Thyroid gland (tissue), 4 donors: ENCODE results near the gene HUS1. TPM values are rescaled to one million over a fixed set of nuclear protein-coding genes. Genes with fewer than 3 reads are reported as not detected.
A peak's percentile ranks its signal among the peaks of the same experiment; 100 is the strongest.

Experiments used
- DNase-seq, 2 donors: peaks; one replicate each; pipeline ENCODE4 v3.0.0-alpha.2; 2019
- H3K27ac ChIP-seq, 3 donors: fragments of 200-600 bp; sonication (generic); 1 replicate in 2 of 3; 2 replicates in 1 of 3; pipeline ENCODE4 v1.5.1; 2016 to 2019; ENCODE audit warnings: mild to moderate bottlenecking in 1 of 3, moderate library complexity in 1 of 3
- H3K27me3 ChIP-seq: fragments of 200-600 bp; sonication (generic); one replicate; pipeline ENCODE4 v1.5.1; 2019
- H3K36me3 ChIP-seq, 2 donors: fragments of 200-600 bp; sonication (generic); one replicate each; pipeline ENCODE4 v1.5.1; 2016 to 2019
- H3K4me1 ChIP-seq, 2 donors: fragments of 200-600 bp; sonication (generic); one replicate each; pipeline ENCODE4 v1.5.1; 2017 to 2019
- H3K4me3 ChIP-seq, 3 donors: fragments of 200-600 bp; sonication (generic); replicated peaks in 1 of 3; 1 replicate in 2 of 3; 2 replicates in 1 of 3; pipeline ENCODE4 v1.5.1; 2016; ENCODE audit warnings: mild to moderate bottlenecking in 1 of 3
- H3K9me3 ChIP-seq: fragments of 200-600 bp; sonication (generic); one replicate; pipeline ENCODE4 v1.5.1; 2017
- POLR2A ChIP-seq, 2 donors: fragments of 450-650 bp; IDR thresholded peaks; one replicate each; pipeline ENCODE4 v1.6.1; 2017; ENCODE audit warnings: antibody characterized with exemption in 2 of 2, mild to moderate bottlenecking in 2 of 2, moderate library complexity in 1 of 2
- WGBS, 2 donors: methylation state at CpG; one replicate each; pipeline ENCODE4 v1.1.5; 2017; 5-methylcytosine and 5-hydroxymethylcytosine counted together
- intact Hi-C: fragments of 100-400 bp; cut with DNase I; formaldehyde crosslinking; loops from one replicate; pipeline ENCODE4 v1.15.1; 2023
- total RNA-seq, 4 donors: library from RNA; depleted of rRNA; stranded (reverse); fragments of >200 nt; gene quantifications; one replicate each; pipeline ENCODE4 v1.2.3, GENCODE V29; 2016
- TF ChIP-seq, protein P1 (sequence below), 6 experiments: fragments of 200-600 bp in 3 of 6; fragments of 450-650 bp in 3 of 6; sonication (generic) in 3 of 6; IDR thresholded peaks; one replicate each; pipeline ENCODE4 v1.5.1; 2016 to 2019; ENCODE audit warnings: antibody characterized with exemption in 6 of 6, mild to moderate bottlenecking in 2 of 6, inconsistent platforms in 1 of 6, moderate library complexity in 1 of 6

The HUS1 gene
- total RNA-seq, 4 donors from 2014 or later = 32.1 to 83.8 (median 39.8) TPM

- TF ChIP-seq POLR2A (IDR thresholded peaks at IDR 0.05) = no peak
- TF ChIP-seq, protein P1, sequence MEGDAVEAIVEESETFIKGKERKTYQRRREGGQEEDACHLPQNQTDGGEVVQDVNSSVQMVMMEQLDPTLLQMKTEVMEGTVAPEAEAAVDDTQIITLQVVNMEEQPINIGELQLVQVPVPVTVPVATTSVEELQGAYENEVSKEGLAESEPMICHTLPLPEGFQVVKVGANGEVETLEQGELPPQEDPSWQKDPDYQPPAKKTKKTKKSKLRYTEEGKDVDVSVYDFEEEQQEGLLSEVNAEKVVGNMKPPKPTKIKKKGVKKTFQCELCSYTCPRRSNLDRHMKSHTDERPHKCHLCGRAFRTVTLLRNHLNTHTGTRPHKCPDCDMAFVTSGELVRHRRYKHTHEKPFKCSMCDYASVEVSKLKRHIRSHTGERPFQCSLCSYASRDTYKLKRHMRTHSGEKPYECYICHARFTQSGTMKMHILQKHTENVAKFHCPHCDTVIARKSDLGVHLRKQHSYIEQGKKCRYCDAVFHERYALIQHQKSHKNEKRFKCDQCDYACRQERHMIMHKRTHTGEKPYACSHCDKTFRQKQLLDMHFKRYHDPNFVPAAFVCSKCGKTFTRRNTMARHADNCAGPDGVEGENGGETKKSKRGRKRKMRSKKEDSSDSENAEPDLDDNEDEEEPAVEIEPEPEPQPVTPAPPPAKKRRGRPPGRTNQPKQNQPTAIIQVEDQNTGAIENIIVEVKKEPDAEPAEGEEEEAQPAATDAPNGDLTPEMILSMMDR (IDR thresholded peaks at IDR 0.05) = peak; percentile 39 to 71 (median 55)
- H3K4me1 ChIP-seq = no peaks in the 10 kb centered on the region
- DNase-seq = peak; percentile 47 to 53
- intact Hi-C loops = no loop called here
- peaks cover 35 to 58% of the 10 kb centered on the region in 2 donors for H3K36me3 ChIP-seq
- H3K27ac ChIP-seq = peak overlapping the region in 1 of 3 donors; percentile 18
- 63 to 67% methylated on average over 5 of the region's 5 CpGs for WGBS, 2 donors
- H3K9me3 ChIP-seq = no peaks in the 10 kb centered on the region
- no peak overlapping the region for H3K4me3 ChIP-seq
- no peaks in the 10 kb centered on the region for H3K27me3 ChIP-seq
These were observed 10.3 kb downstream of the HUS1 start for GRCh38 chr7:47968847-47969774.

DNA sequence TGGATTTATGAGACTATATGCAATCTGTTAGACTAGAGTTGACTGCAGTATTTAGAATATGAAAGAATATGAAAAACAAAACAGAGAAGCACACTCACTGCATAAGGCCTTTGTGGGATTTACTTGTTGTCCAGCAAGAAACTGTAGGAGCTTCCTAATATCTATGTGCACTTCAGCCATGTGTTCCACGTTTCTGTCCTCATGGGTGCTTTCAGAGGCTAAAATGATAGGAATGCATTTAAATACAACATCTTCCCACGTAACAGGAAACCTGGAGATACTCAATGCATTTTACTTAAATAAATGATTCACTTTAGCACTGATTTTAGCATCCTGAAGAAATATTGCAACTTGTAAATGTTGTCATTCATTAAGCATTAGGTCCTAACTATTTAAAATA is 11.7 kb downstream of the HUS1 start:
- intact Hi-C loops = no loop called here
- H3K4me1 ChIP-seq = no peaks in the 10 kb centered on the region
- peaks cover 35 to 56% of the 10 kb centered on the region in 2 donors for H3K36me3 ChIP-seq
- H3K9me3 ChIP-seq = no peaks in the 10 kb centered on the region
- DNase-seq = no peak
- no peaks in the 10 kb centered on the region for H3K27me3 ChIP-seq
- H3K27ac ChIP-seq = no peak overlapping the region
- whole genome bisulfite sequencing, 2 donors = 88 to 92% methylated on average over 2 of the region's 2 CpGs
- TF ChIP-seq POLR2A (IDR thresholded peaks at IDR 0.05) = no peak
- TF ChIP-seq, protein P1 (IDR thresholded peaks at IDR 0.05) = no peak
- no peak overlapping the region for H3K4me3 ChIP-seq

DNA sequence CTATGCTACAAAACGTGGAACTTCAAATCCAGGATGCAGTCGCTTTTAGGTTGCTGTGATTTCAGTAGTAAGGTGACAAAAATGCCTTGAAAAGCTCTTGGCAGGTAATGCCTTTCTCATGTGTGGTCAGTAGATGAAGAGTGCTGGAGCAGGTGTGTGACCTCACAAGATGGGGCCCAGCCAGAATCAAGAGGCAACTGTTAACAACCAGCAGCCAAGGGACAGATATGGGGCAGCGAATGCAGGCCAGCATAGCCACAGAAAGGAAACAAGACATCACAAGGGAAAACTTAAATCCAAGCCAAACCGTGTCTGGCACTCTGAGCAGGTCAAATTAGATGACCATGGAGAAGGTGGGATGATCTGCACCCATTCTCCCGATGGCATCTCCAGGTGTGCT is 12.3 kb downstream of the HUS1 start:
- no peak for DNase-seq
- H3K27ac ChIP-seq = no peak overlapping the region
- 88 to 91% methylated on average over 5 of the region's 5 CpGs for WGBS, 2 donors
- intact Hi-C loops = no loop called here
- no peaks in the 10 kb centered on the region for H3K27me3 ChIP-seq
- no peaks in the 10 kb centered on the region for H3K9me3 ChIP-seq
- no peak overlapping the region for H3K4me3 ChIP-seq
- peaks cover 35 to 62% of the 10 kb centered on the region in 2 donors for H3K36me3 ChIP-seq
- TF ChIP-seq POLR2A (IDR thresholded peaks at IDR 0.05) = no peak
- TF ChIP-seq, protein P1 (IDR thresholded peaks at IDR 0.05) = no peak
- H3K4me1 ChIP-seq = no peaks in the 10 kb centered on the region

DNA sequence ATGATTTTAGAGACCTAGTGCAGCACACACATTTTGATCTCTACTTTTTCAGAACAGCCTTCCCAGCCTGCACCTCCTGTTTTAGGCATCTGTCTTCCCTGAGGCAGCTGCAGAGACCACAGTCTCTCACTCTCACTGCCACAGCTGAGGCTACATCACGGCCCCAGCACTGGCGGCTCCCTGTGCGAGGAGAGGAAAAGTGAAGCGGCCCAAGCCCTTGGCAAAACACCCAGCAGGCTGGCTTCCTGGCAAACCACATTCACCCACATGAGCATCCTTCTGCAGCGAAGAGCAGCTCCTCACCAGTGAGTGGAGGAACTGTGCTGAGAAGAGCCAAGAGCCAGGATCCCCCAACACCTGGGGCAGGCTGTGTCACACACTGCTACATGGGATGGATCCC is 14.0 kb downstream of the HUS1 start:
- intact Hi-C loops = no loop called here
- TF ChIP-seq, protein P1 (IDR thresholded peaks at IDR 0.05) = no peak
- no peak for TF ChIP-seq POLR2A (IDR thresholded peaks at IDR 0.05)
- Histone ChIP-seq H3K9me3 (no peaks in the 10 kb centered on the region), H3K27ac (no peak overlapping the region), H3K4me3 (no peak overlapping the region), H3K36me3 (peaks cover 35 to 65% of the 10 kb centered on the region in 2 donors), H3K4me1 (no peaks in the 10 kb centered on the region), H3K27me3 (no peaks in the 10 kb centered on the region)
- no peak for DNase-seq
- WGBS, 2 donors = 94 to 100% methylated on average over 1 to 3 of the region's 5 CpGs

GRCh38 chr7:47962262-47962661 is 17.2 kb downstream of the HUS1 start:
- H3K27ac ChIP-seq = no peak overlapping the region
- intact Hi-C loops = no loop called here

More at GRCh38 chr7:47962262-47962661, 17.2 kb downstream of the HUS1 start:
- Histone ChIP-seq H3K36me3 (peaks cover 26 to 52% of the 10 kb centered on the region in 2 donors), H3K4me3 (no peak overlapping the region), H3K9me3 (no peaks in the 10 kb centered on the region), H3K27me3 (no peaks in the 10 kb centered on the region), H3K4me1 (no peaks in the 10 kb centered on the region)
- 100% methylated on average over 3 of the region's 3 CpGs for WGBS, 2 donors
- DNase-seq = no peak
- TF ChIP-seq POLR2A (IDR thresholded peaks at IDR 0.05) = no peak
- TF ChIP-seq, protein P1 (IDR thresholded peaks at IDR 0.05) = no peak
